Jurkat, Clone E6-1 (cell line): ENCODE measurements around the gene DUS1L.

Experiments
- DNase-seq: peaks from one replicate; pipeline ENCODE4 v3.0.0-alpha.2; 2011; ENCODE audit warnings: low read depth, low spot score
- H3K4me3 ChIP-seq: 2 replicates; pipeline ENCODE4 v1.5.1; 2011; ENCODE audit warnings: mild to moderate bottlenecking, low read length, control low read depth, moderate library complexity

The DUS1L gene

GRCh38 chr17:82080048-82080788, 14.6 kb upstream of the DUS1L start:
- DNase-seq, result no peak
- no peak overlapping the region for H3K4me3 ChIP-seq

GRCh38 chr17:82079001-82079677, 13.5 kb upstream of the DUS1L start:
- no peak for DNase-seq
- no peak overlapping the region for H3K4me3 ChIP-seq

GRCh38 chr17:82078433-82078832, 12.8 kb upstream of the DUS1L start:
- no peak overlapping the region for H3K4me3 ChIP-seq
- no peak for DNase-seq

GRCh38 chr17:82077617-82078358, 12.2 kb upstream of the DUS1L start:
- no peak overlapping the region for H3K4me3 ChIP-seq
- no peak for DNase-seq

GRCh38 chr17:82076785-82077591, 11.4 kb upstream of the DUS1L start:
- H3K4me3 ChIP-seq, result no peak overlapping the region
- DNase-seq, result no peak

- no peak overlapping the region for H3K4me3 ChIP-seq
- no peak for DNase-seq
These were observed 10.6 kb upstream of the DUS1L start for GRCh38 chr17:82076018-82076784.

GRCh38 chr17:82073446-82073845, 7.8 kb upstream of the DUS1L start:
- DNase-seq, result no peak
- no peak overlapping the region for H3K4me3 ChIP-seq

GRCh38 chr17:82072827-82073226, 7.2 kb upstream of the DUS1L start:
- no peak for DNase-seq
- no peak overlapping the region for H3K4me3 ChIP-seq

- DNase-seq, result no peak
- H3K4me3 ChIP-seq, result no peak overlapping the region
These were observed 5.0 kb upstream of the DUS1L start for GRCh38 chr17:82070611-82071010.

GRCh38 chr17:82065193-82065637, 389 bp downstream of the DUS1L start:
- H3K4me3 ChIP-seq, result peak overlapping the region; percentile 84
- no peak for DNase-seq

GRCh38 chr17:82064433-82065192, 991 bp downstream of the DUS1L start:
- no peak for DNase-seq

GRCh38 chr17:82063424-82064415, 1.9 kb downstream of the DUS1L start:
- DNase-seq, result no peak
- peak overlapping the region; percentile 84 for H3K4me3 ChIP-seq

More at GRCh38 chr17:82064433-82065192, 991 bp downstream of the DUS1L start:
- peak overlapping the region; percentile 84 for H3K4me3 ChIP-seq

- no peak for DNase-seq
- no peak overlapping the region for H3K4me3 ChIP-seq
These were observed 2.6 kb downstream of the DUS1L start for GRCh38 chr17:82062984-82063368.

- DNase-seq, result no peak
- H3K4me3 ChIP-seq, result no peak overlapping the region
These were observed 3.3 kb downstream of the DUS1L start for GRCh38 chr17:82062076-82062983.

GRCh38 chr17:82061047-82061925, 4.3 kb downstream of the DUS1L start:
- no peak for DNase-seq

More at GRCh38 chr17:82061047-82061925, 4.3 kb downstream of the DUS1L start:
- no peak overlapping the region for H3K4me3 ChIP-seq
